ENCODE data around the gene FBRSL1. TPM values are rescaled to one million over a fixed set of nuclear protein-coding genes. Genes with fewer than 3 reads are reported as not detected.

Gene FBRSL1
- total RNA-seq, 1 donor from 2014 or later = 211 TPM

DNA sequence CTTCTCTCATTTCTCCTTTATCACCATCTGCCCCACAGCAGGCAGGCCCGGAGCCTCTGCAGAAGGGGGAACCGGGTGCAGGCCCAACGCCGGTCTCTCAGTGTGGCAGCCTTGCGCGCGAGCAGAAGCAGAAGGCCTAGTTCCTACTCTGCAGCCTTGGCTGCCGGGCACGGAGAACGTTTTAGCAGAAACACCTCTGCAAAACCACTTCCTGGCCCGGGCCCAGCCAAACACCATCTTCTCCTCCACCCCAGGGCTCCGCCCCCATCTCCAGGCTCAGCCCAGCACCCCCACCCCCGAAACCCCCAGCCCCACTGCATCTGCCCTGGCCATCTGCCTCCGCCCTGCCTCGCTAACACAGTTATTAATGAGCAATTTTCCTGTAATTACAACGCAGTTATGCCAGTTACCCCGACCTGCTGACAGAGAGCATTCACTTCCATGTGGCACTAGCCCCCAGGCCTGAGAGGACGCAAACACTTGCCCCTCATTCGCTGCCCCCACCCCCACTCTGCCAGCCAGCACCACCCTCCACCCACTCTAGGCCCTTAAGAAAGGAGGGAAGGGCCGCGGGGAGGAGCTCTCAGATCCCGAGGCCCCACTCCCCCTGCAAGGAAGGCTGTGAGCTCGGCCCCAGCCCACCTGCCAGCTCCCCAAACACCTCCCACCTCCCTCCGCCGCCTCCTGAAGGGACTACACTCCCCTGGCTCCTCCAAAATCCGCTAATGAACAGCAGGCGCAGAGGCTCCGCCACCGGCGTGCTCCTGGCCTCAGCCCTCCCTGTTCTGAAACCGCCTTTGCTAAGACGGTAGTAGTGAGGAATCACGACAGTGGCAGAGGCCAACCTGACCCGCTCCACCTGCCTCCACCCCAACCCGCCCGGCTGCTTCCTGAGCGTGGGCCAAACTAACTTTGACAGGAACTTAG, 44.7 kb upstream of the FBRSL1 start:
- Mint-ChIP-seq H3K36me3 (ENCODE audit: unreplicated experiment) (peaks cover 9% of the 10 kb centered on the region), H3K27ac (ENCODE audit: unreplicated experiment) (peak overlapping the region; percentile 99), H3K4me1 (ENCODE audit: low read depth, unreplicated experiment) (peaks cover 35% of the 10 kb centered on the region), H3K9me3 (ENCODE audit: unreplicated experiment) (peaks cover 19% of the 10 kb centered on the region), H3K4me3 (ENCODE audit: unreplicated experiment) (peak overlapping the region; percentile 84), H3K27me3 (ENCODE audit: unreplicated experiment) (peaks cover 20% of the 10 kb centered on the region)
- DNase-seq = peak; percentile 50
- no peak for TF ChIP-seq CTCF (IDR thresholded peaks at IDR 0.05; ENCODE audit: partially characterized antibody, unreplicated experiment)

DNA sequence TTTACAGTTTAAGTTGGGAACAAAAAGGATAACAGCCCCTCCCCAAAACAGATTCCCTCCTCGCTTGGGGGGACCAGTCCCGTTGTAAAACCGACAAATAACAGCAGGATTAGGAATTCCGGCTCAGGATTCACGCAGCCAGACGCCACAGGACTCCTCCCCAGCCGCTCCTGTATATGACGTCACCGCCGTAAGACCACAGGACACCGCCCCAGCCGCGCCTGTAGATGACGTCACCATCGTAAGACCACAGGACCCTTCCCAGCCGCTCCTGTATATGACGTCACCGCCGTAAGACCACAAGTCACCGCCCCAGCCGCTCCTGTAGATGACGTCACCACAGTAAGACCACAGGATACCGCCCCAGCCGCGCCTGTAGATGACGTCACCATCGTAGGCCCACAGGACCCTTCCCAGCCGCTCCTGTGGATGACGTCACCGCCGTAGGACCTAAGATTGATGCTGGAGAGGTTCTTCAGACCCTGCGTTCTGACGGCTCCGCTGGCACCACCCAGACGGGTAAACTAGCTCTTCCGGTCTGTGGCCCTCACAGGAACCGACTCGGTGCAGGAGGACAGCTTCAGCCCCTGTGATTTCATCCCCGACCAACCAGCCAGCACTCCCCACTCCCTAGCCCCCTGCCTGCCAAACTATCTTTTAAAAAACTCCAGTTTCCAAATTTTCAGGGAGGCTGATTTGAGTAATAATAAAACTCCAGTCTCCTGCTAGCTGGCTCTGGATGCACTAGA, 43.9 kb upstream of the FBRSL1 start:
- peak overlapping the region; percentile 84 for H3K4me3 Mint-ChIP-seq (ENCODE audit: unreplicated experiment)
- peak overlapping the region; percentile 99 for H3K27ac Mint-ChIP-seq (ENCODE audit: unreplicated experiment)
- H3K27me3 Mint-ChIP-seq (ENCODE audit: unreplicated experiment) = peaks cover 19% of the 10 kb centered on the region
- H3K9me3 Mint-ChIP-seq (ENCODE audit: unreplicated experiment) = peaks cover 17% of the 10 kb centered on the region
- peaks cover 33% of the 10 kb centered on the region for H3K4me1 Mint-ChIP-seq (ENCODE audit: low read depth, unreplicated experiment)
- DNase-seq = peak; percentile 87
- TF ChIP-seq CTCF (IDR thresholded peaks at IDR 0.05; ENCODE audit: partially characterized antibody, unreplicated experiment) = no peak
- peaks cover 9% of the 10 kb centered on the region for H3K36me3 Mint-ChIP-seq (ENCODE audit: unreplicated experiment)

DNA sequence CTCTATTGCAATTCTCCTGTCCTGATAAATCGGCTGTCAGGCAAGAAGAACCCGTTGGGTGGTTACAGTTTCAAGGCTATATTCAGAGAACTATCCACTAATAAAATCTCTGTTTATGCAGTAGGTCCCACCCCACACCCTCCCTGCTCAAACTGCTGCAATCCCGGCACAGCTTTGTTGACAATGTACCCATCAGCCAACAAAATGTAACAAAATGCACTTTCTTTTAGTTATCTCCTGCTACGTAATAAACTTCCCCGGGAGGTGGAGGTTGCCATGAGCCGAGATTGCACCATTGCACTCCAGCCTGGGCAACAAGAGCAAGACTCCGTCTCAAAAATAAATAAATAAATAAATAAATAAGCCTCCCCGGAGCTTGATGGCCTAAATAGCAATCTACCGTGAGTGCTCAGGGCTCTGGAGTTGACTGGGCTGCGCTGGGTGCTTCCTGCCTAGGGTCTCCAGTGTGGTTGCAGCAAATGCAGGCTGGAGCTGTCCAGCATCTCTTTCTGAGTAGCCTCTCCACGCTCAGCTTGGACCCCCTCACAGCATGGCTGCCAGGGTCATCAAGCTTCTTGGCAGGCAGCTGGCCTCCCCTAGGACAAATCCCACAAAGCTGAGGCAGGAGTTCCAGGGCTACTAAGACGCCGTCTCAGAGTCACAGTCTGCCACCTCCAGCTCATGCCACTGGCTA, 43.2 kb upstream of the FBRSL1 start:
- H3K4me3 Mint-ChIP-seq (ENCODE audit: unreplicated experiment) = peak overlapping the region; percentile 84
- peaks cover 9% of the 10 kb centered on the region for H3K36me3 Mint-ChIP-seq (ENCODE audit: unreplicated experiment)
- no peak for TF ChIP-seq CTCF (IDR thresholded peaks at IDR 0.05; ENCODE audit: partially characterized antibody, unreplicated experiment)

DNA sequence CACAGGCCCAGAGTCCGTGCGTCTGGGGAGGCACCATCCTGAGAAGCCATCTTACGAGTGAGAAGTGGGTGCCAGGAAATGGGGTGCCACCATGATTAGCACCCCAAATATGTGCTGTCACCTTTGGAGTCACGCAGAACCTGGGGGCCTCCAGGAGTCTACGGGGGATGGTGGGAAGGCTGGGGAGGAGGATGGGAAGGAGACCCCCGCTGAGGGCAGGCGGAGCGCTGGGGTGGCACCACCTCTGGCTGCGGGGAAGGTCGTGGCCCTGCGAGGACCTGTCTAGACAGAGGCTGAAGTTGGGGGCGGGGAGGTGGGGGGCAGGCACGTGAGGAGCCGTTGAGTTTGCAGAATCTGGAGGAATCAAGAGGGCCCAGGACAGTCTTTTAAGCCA, 42.6 kb upstream of the FBRSL1 start:
- Mint-ChIP-seq H3K4me1 (ENCODE audit: low read depth, unreplicated experiment) (peaks cover 32% of the 10 kb centered on the region), H3K4me3 (ENCODE audit: unreplicated experiment) (no peak overlapping the region), H3K27me3 (ENCODE audit: unreplicated experiment) (peaks cover 17% of the 10 kb centered on the region), H3K27ac (ENCODE audit: unreplicated experiment) (no peak overlapping the region), H3K9me3 (ENCODE audit: unreplicated experiment) (peaks cover 22% of the 10 kb centered on the region), H3K36me3 (ENCODE audit: unreplicated experiment) (peaks cover 12% of the 10 kb centered on the region)
- TF ChIP-seq CTCF (IDR thresholded peaks at IDR 0.05; ENCODE audit: partially characterized antibody, unreplicated experiment) = no peak
- DNase-seq = no peak

More for the DNA sequence above, 43.2 kb upstream of the FBRSL1 start:
- Mint-ChIP-seq H3K27me3 (ENCODE audit: unreplicated experiment) (peaks cover 18% of the 10 kb centered on the region), H3K4me1 (ENCODE audit: low read depth, unreplicated experiment) (peaks cover 31% of the 10 kb centered on the region), H3K9me3 (ENCODE audit: unreplicated experiment) (peaks cover 17% of the 10 kb centered on the region), H3K27ac (ENCODE audit: unreplicated experiment) (peak overlapping the region; percentile 99)
- DNase-seq = no peak

Data from glutamatergic neuron (in vitro differentiated cells).